ENCODE data around the gene DDX47. TPM values are rescaled to one million over a fixed set of nuclear protein-coding genes. Genes with fewer than 3 reads are reported as not detected.

DDX47 gene
- total and polyA plus RNA-seq, 7 donors = 22.8 to 56.9 (median 42.9) TPM

- H3K27me3 ChIP-seq = no peaks in the 10 kb centered on the region
- intact Hi-C loops (cut with DNase I) = loop anchor here (5.0 to 10.0 kb wide), 3 partner anchors 110 to 430 kb away; partner anchors contain the start of gene GPRC5A
- peaks cover 0 to 29% (median 24%) of the 10 kb centered on the region in 4 donors for H3K4me1 ChIP-seq
- H3K36me3 ChIP-seq = no peaks in the 10 kb centered on the region
- TF ChIP-seq POLR2AphosphoS5 (IDR thresholded peaks at IDR 0.05) (peak; percentile 75 to 89 (median 84)), POLR2A (IDR thresholded peaks at IDR 0.05) (peak; percentile 26 to 38), CTCF (IDR thresholded peaks at IDR 0.05) (no peak), EP300 (IDR thresholded peaks at IDR 0.05) (peak; percentile 92 to 99 (median 96))
- peak within 1 kb of the TSS; percentile 87 to 96 (median 88) for H3K27ac ChIP-seq
- DNase-seq = peak; percentile 68
- no peaks in the 10 kb centered on the region for H3K9me3 ChIP-seq
- WGBS, 2 donors = 86 to 91% methylated on average over 14 of the region's 14 CpGs
- H3K4me3 ChIP-seq = peak within 1 kb of the TSS; percentile 39 to 70 (median 58)
These were observed 28.0 kb upstream of the DDX47 start, which contains the start of gene APOLD1 for GRCh38 chr12:12784911-12785814. Gene APOLD1, plus strand, starts transcription at chr12:12785659. Its CDS starts 33 bp downstream, at chr12:12785692.

GRCh38 chr12:12786351-12786705 is 26.8 kb upstream of the DDX47 start:
- Histone ChIP-seq H3K4me1 (peaks cover 0 to 33% (median 24%) of the 10 kb centered on the region in 4 donors), H3K9me3 (no peaks in the 10 kb centered on the region), H3K27me3 (no peaks in the 10 kb centered on the region), H3K27ac (peak overlapping the region; percentile 87 to 96 (median 88)), H3K36me3 (no peaks in the 10 kb centered on the region), H3K4me3 (peak overlapping the region; percentile 39 to 70 (median 58))
- TF ChIP-seq POLR2AphosphoS5 (IDR thresholded peaks at IDR 0.05) (no peak), POLR2A (IDR thresholded peaks at IDR 0.05) (no peak), CTCF (IDR thresholded peaks at IDR 0.05) (no peak), EP300 (IDR thresholded peaks at IDR 0.05) (no peak)
- WGBS, 2 donors = 11 to 26% methylated on average over 4 of the region's 4 CpGs
- intact Hi-C loops (cut with DNase I) = loop anchor here (2.0 to 10.0 kb wide), 4 partner anchors 62 to 428 kb away; partner anchors contain the start of gene GPRC5A
- no peak for DNase-seq

GRCh38 chr12:12786706-12787601 is 26.2 kb upstream of the DDX47 start:
- intact Hi-C loops (cut with DNase I) = loop anchor here (2.0 to 10.0 kb wide), 4 partner anchors 62 to 428 kb away; partner anchors contain the start of gene GPRC5A

More at GRCh38 chr12:12786706-12787601, 26.2 kb upstream of the DDX47 start:
- Histone ChIP-seq H3K4me1 (peaks cover 0 to 39% (median 27%) of the 10 kb centered on the region in 4 donors), H3K4me3 (peak overlapping the region; percentile 39 to 70 (median 58)), H3K27ac (peak overlapping the region; percentile 87 to 96 (median 88)), H3K27me3 (no peaks in the 10 kb centered on the region), H3K9me3 (no peaks in the 10 kb centered on the region), H3K36me3 (no peaks in the 10 kb centered on the region)
- TF ChIP-seq EP300 (IDR thresholded peaks at IDR 0.05) = no peak
- peak; percentile 1 to 15 for TF ChIP-seq POLR2A (IDR thresholded peaks at IDR 0.05)
- peak in 3 of 4 experiments; percentile 6 to 33 (median 22) for TF ChIP-seq CTCF (IDR thresholded peaks at IDR 0.05)
- TF ChIP-seq POLR2AphosphoS5 (IDR thresholded peaks at IDR 0.05) = peak; percentile 31 to 74 (median 69)
- peak; percentile 90 for DNase-seq
- 4 to 5% methylated on average over 80 of the region's 80 CpGs for WGBS, 2 donors
